Stimulated activated CD4-positive, alpha-beta T cell treated with anti-CD3 and anti-CD28 coated beads, Interleukin-15, amount 100 ng/mL, for 24 hours (primary cell): Measurements from ENCODE around the gene GPX6.
"Not testable (repeated sequence)": the region's sequence is repeated elsewhere in the genome, so short reads cannot be mapped to it uniquely, and the experiment has no call there.

Experiments
- DNase-seq: peaks from one replicate; pipeline ENCODE4 v3.0.0-alpha.2; 2020

GPX6 gene

DNA sequence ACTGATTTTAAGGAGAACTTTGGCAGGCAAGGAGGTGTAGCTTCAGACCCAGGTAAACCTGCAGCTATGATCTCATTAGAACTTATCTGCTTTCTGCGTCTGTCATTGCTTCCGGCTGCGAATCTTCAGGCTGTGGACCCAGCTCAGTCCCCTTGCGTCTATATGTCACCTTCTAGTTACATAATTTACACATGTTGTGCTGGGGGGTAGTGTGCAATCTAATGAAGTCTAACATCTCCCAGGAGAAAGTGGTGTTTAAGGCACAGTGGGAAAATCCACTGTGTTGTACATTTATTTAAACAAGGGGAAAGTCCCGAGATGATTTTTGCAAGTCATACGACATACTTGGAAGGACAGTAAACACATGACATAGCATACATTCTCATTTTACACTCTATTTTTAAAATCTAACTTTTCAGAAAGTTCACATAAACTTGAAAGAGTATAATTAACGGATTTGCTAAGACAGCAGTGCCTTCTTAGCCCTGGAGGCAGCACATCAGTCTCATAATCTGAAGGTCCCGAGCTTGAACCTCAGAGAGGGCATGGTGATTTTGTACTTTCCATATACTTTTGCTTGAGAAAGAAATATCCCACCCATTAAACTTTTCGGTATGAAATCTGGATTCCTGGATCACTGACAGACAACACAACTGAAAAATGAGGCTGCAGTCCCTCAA lies 35.2 kb downstream of the GPX6 start:
- no peak for DNase-seq

DNA sequence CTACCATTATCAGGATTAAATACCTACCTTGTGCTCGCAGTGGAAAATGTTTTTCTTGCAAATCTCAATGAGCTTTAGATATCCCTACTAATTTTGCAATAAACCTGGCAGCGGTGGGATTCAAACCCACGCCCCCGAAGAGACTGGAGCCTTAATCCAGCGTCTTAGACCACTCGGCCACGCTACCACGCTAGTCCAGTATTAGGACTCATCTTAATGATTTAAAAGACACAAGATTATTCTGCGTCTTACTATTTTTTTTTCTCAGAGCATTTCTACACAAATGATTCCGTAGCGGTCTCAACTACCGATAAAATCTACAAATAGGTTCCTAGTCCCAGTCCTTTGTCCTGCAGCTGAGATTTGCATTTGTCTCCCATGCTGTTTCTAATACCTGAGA lies 37.1 kb downstream of the GPX6 start:
- no peak for DNase-seq

DNA sequence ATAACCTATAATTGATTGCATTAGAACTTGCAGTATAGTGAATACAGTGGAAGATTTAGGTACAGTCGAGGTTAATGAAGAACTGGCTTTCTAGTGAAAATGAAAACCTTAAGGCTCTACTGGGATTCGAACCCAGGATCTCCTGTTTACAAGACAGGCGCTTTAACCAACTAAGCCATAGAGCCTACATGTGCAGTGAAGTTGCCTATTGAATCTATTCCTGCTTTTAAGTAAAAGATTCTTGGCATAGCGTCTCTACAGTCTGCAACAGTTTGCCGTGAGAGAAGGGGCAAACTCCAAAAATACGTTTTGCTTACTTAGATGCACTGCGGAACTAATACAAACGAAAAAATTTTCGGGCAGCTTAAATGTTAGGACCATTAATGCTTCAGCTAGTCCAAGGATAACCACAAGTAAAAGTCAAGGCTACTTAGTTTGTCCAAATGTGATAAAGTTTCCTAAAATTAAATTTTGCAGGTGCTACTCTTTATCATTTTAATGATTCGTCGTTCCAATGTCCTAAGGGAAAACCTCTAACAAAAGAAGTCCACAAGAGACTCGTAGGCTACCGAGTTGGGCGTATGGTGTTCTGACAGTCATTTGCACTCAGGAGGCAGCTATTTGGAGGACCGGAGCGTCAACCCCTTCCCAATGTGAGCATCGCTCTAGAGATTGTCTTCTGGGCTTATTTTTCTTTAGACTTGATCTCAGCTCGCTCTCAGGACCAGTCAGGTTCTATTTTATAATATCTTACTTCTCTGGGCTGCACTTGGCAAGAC lies 41.0 kb downstream of the GPX6 start:
- peak; percentile 27 for DNase-seq

DNA sequence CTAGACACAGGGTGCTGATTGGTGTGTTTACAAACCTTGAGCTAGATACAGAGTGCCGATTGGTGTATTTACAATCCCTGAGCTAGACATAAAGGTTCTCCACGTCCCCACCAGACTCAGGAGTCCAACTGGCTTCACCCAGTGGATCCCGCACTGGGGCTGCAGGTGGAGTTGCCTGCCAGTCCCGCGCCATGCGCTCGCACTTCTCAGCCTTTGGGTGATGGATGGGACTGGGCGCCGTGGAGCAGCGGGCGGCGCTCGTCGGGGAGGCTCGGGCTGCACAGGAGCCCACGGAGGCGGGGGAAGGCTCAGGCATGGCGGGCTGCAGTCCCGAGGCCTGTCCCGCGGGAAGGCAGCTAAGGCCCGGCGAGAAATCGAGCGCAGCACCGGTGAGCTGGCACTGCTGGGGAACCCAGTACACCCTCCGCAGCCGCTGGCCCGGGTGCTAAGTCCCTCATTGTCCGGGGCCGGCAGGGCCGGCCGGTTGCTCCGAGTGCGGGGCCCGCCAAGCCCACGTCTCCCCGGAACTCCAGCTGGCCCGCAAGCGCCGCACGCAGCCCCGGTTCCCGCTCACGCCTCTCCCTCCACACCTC lies 46.3 kb downstream of the GPX6 start:
- DNase-seq = not testable (repeated sequence)

DNA sequence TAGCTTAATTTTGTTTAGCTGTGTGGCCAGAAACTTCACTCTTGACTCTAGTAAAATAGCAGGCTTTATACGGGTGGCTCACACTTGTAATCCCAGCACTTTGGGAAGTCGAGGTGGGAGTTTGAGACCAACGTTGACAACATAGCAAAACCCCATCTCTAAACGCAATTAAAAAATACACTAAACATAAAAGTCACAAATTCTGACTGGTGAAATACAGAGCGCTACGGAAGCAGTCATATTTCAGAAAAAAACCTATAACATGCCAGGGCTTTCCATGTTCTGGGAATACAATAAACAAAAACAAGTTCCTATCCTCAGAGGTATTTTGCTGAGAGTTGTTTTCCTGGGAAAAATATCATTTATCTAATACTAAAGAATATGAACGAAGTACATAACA lies 47.5 kb downstream of the GPX6 start:
- DNase-seq = no peak

DNA sequence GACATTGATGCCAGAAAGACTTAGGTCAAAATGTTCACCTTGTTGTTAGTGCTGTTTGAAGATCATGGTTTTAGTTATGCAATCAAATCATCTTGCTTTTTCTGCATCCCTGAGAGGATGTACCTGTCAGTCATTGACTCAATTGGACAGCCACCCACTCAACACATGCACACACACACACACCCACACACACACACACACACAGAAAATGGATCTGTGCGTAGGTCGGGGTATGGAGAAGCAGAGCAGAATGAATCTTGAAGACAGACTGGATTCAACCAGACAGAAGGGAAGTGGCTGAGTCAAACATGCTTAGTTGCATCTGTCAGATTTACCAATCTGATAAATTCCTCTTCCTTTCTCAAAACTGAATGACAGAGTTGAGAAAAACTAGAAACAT lies 53.2 kb downstream of the GPX6 start:
- DNase-seq = no peak

DNA sequence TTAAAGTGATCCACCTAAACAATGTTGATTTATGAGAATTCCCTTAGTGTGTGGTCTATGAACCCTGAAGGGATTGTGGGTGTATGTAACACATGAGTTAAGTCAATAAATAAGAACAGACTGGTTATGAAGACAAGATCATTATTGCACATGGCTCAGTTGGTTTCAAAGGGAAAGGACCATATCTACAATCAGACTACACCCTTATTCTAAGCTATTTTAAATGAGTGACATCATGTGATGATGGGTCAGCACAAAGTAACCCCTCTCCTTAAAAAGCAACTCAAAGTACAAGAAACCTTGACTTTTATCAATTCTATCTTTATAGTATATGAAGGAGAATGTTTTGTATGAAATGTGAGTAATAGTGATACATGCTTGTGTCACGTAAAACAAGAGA lies 57.0 kb downstream of the GPX6 start:
- DNase-seq = no peak
